HG03457 (cell line): Measurements from ENCODE around the gene PAFAH1B1.
A peak's percentile ranks its signal among the peaks of the same experiment; 100 is the strongest.

Experiments used
- ATAC-seq: cut with Tn5 transposase; IDR thresholded peaks from one replicate; pipeline ENCODE4 v1.9.1; 2021; ENCODE audit warnings: moderate number of reproducible peaks; ENCODE audit not compliant: unreplicated experiment

PAFAH1B1 gene

GRCh38 chr17:2701161-2701995 lies 107.9 kb downstream of the PAFAH1B1 start:
- no peak for ATAC-seq

GRCh38 chr17:2701996-2702741 lies 108.7 kb downstream of the PAFAH1B1 start:
- ATAC-seq = no peak

GRCh38 chr17:2703181-2703580 lies 109.7 kb downstream of the PAFAH1B1 start:
- no peak for ATAC-seq

- ATAC-seq = no peak
Observed at GRCh38 chr17:2703606-2704005, 110.2 kb downstream of the PAFAH1B1 start.

GRCh38 chr17:2704031-2704889 lies 110.8 kb downstream of the PAFAH1B1 start:
- no peak for ATAC-seq

GRCh38 chr17:2704890-2705248 lies 111.4 kb downstream of the PAFAH1B1 start:
- ATAC-seq = no peak

- no peak for ATAC-seq
Observed at GRCh38 chr17:2705263-2705662, 111.8 kb downstream of the PAFAH1B1 start.

GRCh38 chr17:2705888-2706795 lies 112.7 kb downstream of the PAFAH1B1 start:
- no peak for ATAC-seq

- ATAC-seq = no peak
Observed at GRCh38 chr17:2706911-2707510, 113.6 kb downstream of the PAFAH1B1 start.

- ATAC-seq = no peak
Observed at GRCh38 chr17:2707721-2708584, 114.5 kb downstream of the PAFAH1B1 start.

- ATAC-seq = no peak
Observed at GRCh38 chr17:2708585-2709182, 115.2 kb downstream of the PAFAH1B1 start.

GRCh38 chr17:2709183-2709661 lies 115.8 kb downstream of the PAFAH1B1 start:
- no peak for ATAC-seq

- no peak for ATAC-seq
Observed at GRCh38 chr17:2710071-2710802, 116.8 kb downstream of the PAFAH1B1 start.

GRCh38 chr17:2710803-2711607 lies 117.6 kb downstream of the PAFAH1B1 start:
- no peak for ATAC-seq

- ATAC-seq = peak; percentile 56
Observed at GRCh38 chr17:2711608-2712299, 118.3 kb downstream of the PAFAH1B1 start, which contains the start of gene CLUH. CLUH (minus strand) TSS chr17:2711764; CDS start chr17:2711661, 103 bp downstream.
